HEK293 (cell line): Measurements from ENCODE around the gene OBSCN.

Experiments used
- HOXC10 ChIP-seq: sonication (generic); formaldehyde crosslinking; IDR thresholded peaks from 2 replicates; pipeline ENCODE4 v1.8.1; 2023; ENCODE audit warnings: mild to moderate bottlenecking, missing genetic modification reagents
- SETDB1 ChIP-seq: IDR thresholded peaks from one replicate; pipeline ENCODE4 v1.6.1; 2017; ENCODE audit warnings: mild to moderate bottlenecking, low read length, moderate library complexity, mixed read lengths; ENCODE audit not compliant: insufficient read length
- SP7 ChIP-seq: fragments of 450-650 bp; formaldehyde crosslinking; IDR thresholded peaks from 2 replicates; pipeline ENCODE4 v1.5.1; 2016; ENCODE audit warnings: missing biosample characterization, missing genetic modification characterization
- TCF7L2 ChIP-seq: IDR thresholded peaks from 2 replicates; pipeline ENCODE4 v1.6.1; 2011; ENCODE audit warnings: low read depth, mild to moderate bottlenecking, inconsistent platforms, low read length, moderate library complexity, borderline replicate concordance
- ZFP37 ChIP-seq: fragments of 450-650 bp; formaldehyde crosslinking; IDR thresholded peaks from 2 replicates; pipeline ENCODE4 v1.5.1; 2016; ENCODE audit warnings: missing biosample characterization, missing genetic modification characterization
- ZFP69B ChIP-seq: fragments of 450-650 bp; formaldehyde crosslinking; IDR thresholded peaks from 2 replicates; pipeline ENCODE4 v1.5.1; 2016; ENCODE audit warnings: missing biosample characterization, missing genetic modification characterization
- ZNF16 ChIP-seq: fragments of 450-650 bp; formaldehyde crosslinking; IDR thresholded peaks from 2 replicates; pipeline ENCODE4 v1.5.1; 2016; ENCODE audit warnings: low read depth, missing biosample characterization, missing genetic modification characterization
- ZNF37A ChIP-seq: fragments of 450-650 bp; IDR thresholded peaks from 2 replicates; pipeline ENCODE4 v1.5.1; 2018; ENCODE audit warnings: missing biosample characterization, missing genetic modification characterization
- ZNF544 ChIP-seq: fragments of 450-650 bp; formaldehyde crosslinking; IDR thresholded peaks from 2 replicates; pipeline ENCODE4 v1.5.0; 2017; ENCODE audit warnings: missing biosample characterization, missing genetic modification characterization
- ZNF664 ChIP-seq: fragments of 450-650 bp; formaldehyde crosslinking; IDR thresholded peaks from 2 replicates; pipeline ENCODE4 v1.5.1; 2016; ENCODE audit warnings: missing biosample characterization, missing genetic modification characterization
- ZNF677 ChIP-seq: fragments of 450-650 bp; IDR thresholded peaks from 2 replicates; pipeline ENCODE4 v1.5.0; 2018; ENCODE audit warnings: missing biosample characterization, mild to moderate bottlenecking, missing genetic modification characterization, moderate library complexity
- ZNF707 ChIP-seq: fragments of 450-650 bp; formaldehyde crosslinking; IDR thresholded peaks from 2 replicates; pipeline ENCODE4 v1.5.1; 2016; ENCODE audit warnings: missing biosample characterization, missing genetic modification characterization
- ZNF785 ChIP-seq: fragments of 450-650 bp; formaldehyde crosslinking; IDR thresholded peaks from 2 replicates; pipeline ENCODE4 v1.5.1; 2016; ENCODE audit warnings: missing biosample characterization, missing genetic modification characterization
- TF ChIP-seq, protein P1 (sequence below): fragments of 450-650 bp; formaldehyde crosslinking; optimal IDR thresholded peaks from 2 replicates; pipeline ENCODE3; 2016; ENCODE audit warnings: missing biosample characterization, mild to moderate bottlenecking, missing genetic modification characterization
- TF ChIP-seq, protein P2 (sequence below): fragments of 450-650 bp; formaldehyde crosslinking; conservative IDR thresholded peaks from 2 replicates; pipeline ENCODE4 v1.5.1; 2016; ENCODE audit warnings: low read depth, missing biosample characterization, missing genetic modification characterization
- TF ChIP-seq, protein P3 (sequence below): fragments of 450-650 bp; formaldehyde crosslinking; IDR thresholded peaks from 2 replicates; pipeline ENCODE4 v1.5.1; 2016; ENCODE audit warnings: missing biosample characterization, missing genetic modification characterization
- TF ChIP-seq, protein P4 (sequence below): fragments of 450-650 bp; formaldehyde crosslinking; IDR thresholded peaks from 2 replicates; pipeline ENCODE4 v1.5.1; 2016; ENCODE audit warnings: missing biosample characterization, missing genetic modification characterization, borderline replicate concordance
- TF ChIP-seq, protein P5 (sequence below): fragments of 450-650 bp; formaldehyde crosslinking; IDR thresholded peaks from 2 replicates; pipeline ENCODE4 v1.5.1; 2016; ENCODE audit warnings: missing biosample characterization, missing genetic modification characterization
- TF ChIP-seq, protein P6 (sequence below): fragments of 450-650 bp; formaldehyde crosslinking; IDR thresholded peaks from 2 replicates; pipeline ENCODE4 v1.5.1; 2016; ENCODE audit warnings: missing biosample characterization, missing genetic modification characterization
- TF ChIP-seq, protein P7 (sequence below): fragments of 450-650 bp; formaldehyde crosslinking; IDR thresholded peaks from 2 replicates; pipeline ENCODE4 v1.5.1; 2016; ENCODE audit warnings: missing biosample characterization, missing genetic modification characterization

Gene OBSCN

DNA sequence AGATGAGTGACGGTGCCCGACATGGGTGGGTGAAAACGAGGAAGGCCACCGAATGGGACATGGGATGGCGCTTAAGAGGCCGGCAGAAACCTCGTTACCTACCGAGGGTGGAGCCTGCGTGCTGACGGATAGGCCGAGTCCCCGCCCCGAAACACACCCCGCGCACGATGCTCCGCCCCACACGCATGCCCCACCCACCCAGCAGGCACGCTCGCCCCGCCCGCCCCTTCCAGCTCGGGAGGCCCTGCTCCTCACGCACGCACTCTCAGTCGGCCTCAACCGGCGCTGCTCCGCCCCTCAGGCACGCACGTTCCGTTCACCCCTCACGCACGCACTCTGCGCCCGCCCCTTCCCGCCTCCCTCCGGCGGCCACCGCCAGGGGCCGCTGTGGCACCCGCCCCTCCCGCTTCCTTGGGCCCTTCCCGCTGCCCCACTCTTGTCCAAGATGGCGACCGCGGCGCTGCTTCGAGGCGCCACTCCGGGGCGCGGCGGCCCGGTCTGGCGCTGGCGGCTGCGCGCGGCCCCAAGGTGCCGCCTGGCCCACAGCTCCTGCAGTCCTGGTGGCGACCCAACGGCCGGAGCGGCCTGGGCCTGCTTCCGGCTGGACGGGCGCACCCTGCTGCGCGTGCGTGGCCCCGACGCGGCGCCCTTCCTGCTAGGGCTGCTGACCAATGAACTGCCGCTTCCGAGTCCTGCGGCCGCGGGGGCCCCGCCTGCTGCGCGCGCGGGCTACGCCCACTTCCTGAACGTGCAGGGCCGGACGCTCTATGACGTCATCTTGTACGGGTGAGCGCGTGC is 42.3 kb upstream of the OBSCN start, which contains the start of gene IBA57 (continued):
- TF ChIP-seq, protein P1, sequence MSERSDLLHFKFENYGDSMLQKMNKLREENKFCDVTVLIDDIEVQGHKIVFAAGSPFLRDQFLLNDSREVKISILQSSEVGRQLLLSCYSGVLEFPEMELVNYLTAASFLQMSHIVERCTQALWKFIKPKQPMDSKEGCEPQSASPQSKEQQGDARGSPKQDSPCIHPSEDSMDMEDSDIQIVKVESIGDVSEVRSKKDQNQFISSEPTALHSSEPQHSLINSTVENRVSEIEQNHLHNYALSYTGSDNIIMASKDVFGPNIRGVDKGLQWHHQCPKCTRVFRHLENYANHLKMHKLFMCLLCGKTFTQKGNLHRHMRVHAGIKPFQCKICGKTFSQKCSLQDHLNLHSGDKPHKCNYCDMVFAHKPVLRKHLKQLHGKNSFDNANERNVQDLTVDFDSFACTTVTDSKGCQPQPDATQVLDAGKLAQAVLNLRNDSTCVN (tag by site-specific recombination), result peak; percentile 99
- TF ChIP-seq ZNF785 (0 out of 2 replicates have a peak, but pooled peaks have one; percentile 51), ZNF664 (tag by site-specific recombination) (no peak), ZFP69B (tag by site-specific recombination) (peak; percentile 69), ZNF37A (tag by site-specific recombination) (peak; percentile 78), SP7 (tag by site-specific recombination) (peak; percentile 89), HOXC10 (no peak), ZNF707 (tag by site-specific recombination) (no peak), TCF7L2 (no peak), ZFP37 (tag by site-specific recombination) (no peak), ZNF544 (tag by site-specific recombination) (no peak), ZNF677 (peak; percentile 86), ZNF16 (no peak), SETDB1 (no peak)
- TF ChIP-seq, protein P2, sequence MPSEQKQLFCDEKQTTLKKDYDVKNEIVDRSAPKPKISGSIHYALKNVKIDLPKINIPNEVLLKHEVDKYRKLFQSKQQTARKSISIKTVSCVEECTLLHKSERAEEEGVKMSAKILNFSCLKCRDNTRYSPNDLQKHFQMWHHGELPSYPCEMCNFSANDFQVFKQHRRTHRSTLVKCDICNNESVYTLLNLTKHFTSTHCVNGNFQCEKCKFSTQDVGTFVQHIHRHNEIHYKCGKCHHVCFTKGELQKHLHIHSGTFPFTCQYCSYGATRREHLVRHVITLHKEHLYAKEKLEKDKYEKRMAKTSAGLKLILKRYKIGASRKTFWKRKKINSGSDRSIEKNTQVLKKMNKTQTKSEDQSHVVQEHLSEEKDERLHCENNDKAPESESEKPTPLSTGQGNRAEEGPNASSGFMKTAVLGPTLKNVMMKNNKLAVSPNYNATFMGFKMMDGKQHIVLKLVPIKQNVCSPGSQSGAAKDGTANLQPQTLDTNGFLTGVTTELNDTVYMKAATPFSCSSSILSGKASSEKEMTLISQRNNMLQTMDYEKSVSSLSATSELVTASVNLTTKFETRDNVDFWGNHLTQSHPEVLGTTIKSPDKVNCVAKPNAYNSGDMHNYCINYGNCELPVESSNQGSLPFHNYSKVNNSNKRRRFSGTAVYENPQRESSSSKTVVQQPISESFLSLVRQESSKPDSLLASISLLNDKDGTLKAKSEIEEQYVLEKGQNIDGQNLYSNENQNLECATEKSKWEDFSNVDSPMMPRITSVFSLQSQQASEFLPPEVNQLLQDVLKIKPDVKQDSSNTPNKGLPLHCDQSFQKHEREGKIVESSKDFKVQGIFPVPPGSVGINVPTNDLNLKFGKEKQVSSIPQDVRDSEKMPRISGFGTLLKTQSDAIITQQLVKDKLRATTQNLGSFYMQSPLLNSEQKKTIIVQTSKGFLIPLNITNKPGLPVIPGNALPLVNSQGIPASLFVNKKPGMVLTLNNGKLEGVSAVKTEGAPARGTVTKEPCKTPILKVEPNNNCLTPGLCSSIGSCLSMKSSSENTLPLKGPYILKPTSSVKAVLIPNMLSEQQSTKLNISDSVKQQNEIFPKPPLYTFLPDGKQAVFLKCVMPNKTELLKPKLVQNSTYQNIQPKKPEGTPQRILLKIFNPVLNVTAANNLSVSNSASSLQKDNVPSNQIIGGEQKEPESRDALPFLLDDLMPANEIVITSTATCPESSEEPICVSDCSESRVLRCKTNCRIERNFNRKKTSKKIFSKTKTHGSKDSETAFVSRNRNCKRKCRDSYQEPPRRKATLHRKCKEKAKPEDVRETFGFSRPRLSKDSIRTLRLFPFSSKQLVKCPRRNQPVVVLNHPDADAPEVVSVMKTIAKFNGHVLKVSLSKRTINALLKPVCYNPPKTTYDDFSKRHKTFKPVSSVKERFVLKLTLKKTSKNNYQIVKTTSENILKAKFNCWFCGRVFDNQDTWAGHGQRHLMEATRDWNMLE (tag by site-specific recombination), result 0 out of 2 replicates have a peak, but pooled peaks have one; percentile 19
- TF ChIP-seq, protein P3, sequence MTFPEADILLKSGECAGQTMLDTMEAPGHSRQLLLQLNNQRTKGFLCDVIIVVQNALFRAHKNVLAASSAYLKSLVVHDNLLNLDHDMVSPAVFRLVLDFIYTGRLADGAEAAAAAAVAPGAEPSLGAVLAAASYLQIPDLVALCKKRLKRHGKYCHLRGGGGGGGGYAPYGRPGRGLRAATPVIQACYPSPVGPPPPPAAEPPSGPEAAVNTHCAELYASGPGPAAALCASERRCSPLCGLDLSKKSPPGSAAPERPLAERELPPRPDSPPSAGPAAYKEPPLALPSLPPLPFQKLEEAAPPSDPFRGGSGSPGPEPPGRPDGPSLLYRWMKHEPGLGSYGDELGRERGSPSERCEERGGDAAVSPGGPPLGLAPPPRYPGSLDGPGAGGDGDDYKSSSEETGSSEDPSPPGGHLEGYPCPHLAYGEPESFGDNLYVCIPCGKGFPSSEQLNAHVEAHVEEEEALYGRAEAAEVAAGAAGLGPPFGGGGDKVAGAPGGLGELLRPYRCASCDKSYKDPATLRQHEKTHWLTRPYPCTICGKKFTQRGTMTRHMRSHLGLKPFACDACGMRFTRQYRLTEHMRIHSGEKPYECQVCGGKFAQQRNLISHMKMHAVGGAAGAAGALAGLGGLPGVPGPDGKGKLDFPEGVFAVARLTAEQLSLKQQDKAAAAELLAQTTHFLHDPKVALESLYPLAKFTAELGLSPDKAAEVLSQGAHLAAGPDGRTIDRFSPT, result 0 out of 2 replicates have a peak, but pooled peaks have one; percentile 96
- TF ChIP-seq, protein P4, sequence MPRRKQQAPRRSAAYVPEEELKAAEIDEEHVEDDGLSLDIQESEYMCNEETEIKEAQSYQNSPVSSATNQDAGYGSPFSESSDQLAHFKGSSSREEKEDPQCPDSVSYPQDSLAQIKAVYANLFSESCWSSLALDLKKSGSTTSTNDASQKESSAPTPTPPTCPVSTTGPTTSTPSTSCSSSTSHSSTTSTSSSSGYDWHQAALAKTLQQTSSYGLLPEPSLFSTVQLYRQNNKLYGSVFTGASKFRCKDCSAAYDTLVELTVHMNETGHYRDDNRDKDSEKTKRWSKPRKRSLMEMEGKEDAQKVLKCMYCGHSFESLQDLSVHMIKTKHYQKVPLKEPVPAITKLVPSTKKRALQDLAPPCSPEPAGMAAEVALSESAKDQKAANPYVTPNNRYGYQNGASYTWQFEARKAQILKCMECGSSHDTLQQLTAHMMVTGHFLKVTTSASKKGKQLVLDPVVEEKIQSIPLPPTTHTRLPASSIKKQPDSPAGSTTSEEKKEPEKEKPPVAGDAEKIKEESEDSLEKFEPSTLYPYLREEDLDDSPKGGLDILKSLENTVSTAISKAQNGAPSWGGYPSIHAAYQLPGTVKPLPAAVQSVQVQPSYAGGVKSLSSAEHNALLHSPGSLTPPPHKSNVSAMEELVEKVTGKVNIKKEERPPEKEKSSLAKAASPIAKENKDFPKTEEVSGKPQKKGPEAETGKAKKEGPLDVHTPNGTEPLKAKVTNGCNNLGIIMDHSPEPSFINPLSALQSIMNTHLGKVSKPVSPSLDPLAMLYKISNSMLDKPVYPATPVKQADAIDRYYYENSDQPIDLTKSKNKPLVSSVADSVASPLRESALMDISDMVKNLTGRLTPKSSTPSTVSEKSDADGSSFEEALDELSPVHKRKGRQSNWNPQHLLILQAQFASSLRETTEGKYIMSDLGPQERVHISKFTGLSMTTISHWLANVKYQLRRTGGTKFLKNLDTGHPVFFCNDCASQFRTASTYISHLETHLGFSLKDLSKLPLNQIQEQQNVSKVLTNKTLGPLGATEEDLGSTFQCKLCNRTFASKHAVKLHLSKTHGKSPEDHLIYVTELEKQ (tag by site-specific recombination), result peak; percentile 31; the same call in 1 of the 2 replicates
- TF ChIP-seq, protein P5, sequence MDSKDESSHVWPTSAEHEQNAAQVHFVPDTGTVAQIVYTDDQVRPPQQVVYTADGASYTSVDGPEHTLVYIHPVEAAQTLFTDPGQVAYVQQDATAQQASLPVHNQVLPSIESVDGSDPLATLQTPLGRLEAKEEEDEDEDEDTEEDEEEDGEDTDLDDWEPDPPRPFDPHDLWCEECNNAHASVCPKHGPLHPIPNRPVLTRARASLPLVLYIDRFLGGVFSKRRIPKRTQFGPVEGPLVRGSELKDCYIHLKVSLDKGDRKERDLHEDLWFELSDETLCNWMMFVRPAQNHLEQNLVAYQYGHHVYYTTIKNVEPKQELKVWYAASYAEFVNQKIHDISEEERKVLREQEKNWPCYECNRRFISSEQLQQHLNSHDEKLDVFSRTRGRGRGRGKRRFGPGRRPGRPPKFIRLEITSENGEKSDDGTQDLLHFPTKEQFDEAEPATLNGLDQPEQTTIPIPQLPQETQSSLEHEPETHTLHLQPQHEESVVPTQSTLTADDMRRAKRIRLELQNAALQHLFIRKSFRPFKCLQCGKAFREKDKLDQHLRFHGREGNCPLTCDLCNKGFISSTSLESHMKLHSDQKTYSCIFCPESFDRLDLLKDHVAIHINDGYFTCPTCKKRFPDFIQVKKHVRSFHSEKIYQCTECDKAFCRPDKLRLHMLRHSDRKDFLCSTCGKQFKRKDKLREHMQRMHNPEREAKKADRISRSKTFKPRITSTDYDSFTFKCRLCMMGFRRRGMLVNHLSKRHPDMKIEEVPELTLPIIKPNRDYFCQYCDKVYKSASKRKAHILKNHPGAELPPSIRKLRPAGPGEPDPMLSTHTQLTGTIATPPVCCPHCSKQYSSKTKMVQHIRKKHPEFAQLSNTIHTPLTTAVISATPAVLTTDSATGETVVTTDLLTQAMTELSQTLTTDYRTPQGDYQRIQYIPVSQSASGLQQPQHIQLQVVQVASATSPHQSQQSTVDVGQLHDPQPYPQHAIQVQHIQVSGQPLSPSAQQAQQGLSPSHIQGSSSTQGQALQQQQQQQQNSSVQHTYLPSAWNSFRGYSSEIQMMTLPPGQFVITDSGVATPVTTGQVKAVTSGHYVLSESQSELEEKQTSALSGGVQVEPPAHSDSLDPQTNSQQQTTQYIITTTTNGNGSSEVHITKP, result peak; percentile 90
- TF ChIP-seq, protein P6, sequence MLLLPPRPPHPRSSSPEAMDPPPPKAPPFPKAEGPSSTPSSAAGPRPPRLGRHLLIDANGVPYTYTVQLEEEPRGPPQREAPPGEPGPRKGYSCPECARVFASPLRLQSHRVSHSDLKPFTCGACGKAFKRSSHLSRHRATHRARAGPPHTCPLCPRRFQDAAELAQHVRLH (tag by site-specific recombination), result peak; percentile 96
- TF ChIP-seq, protein P7, sequence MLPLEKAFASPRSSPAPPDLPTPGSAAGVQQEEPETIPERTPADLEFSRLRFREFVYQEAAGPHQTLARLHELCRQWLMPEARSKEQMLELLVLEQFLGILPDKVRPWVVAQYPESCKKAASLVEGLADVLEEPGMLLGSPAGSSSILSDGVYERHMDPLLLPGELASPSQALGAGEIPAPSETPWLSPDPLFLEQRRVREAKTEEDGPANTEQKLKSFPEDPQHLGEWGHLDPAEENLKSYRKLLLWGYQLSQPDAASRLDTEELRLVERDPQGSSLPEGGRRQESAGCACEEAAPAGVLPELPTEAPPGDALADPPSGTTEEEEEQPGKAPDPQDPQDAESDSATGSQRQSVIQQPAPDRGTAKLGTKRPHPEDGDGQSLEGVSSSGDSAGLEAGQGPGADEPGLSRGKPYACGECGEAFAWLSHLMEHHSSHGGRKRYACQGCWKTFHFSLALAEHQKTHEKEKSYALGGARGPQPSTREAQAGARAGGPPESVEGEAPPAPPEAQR (tag by site-specific recombination), result 0 out of 2 replicates have a peak, but pooled peaks have one; percentile 27
